Endodermal cell (in vitro differentiated cells): Measurements from ENCODE around the gene SLC9A5. TPM values are rescaled to one million over a fixed set of nuclear protein-coding genes. Genes with fewer than 3 reads are reported as not detected.

ENCODE experiments used
- DNase-seq: peaks from one replicate; pipeline ENCODE4 v3.0.0-alpha.2; 2017
- H3K27ac ChIP-seq: 2 replicates; pipeline ENCODE4 v1.5.1; 2013; ENCODE audit warnings: mild to moderate bottlenecking, low read depth, low read length, moderate library complexity
- H3K27me3 ChIP-seq: 2 replicates; pipeline ENCODE4 v1.6.1; 2013; ENCODE audit warnings: mild to moderate bottlenecking, low read length, moderate library complexity; ENCODE audit not compliant: insufficient read depth, control insufficient read depth, poor library complexity, severe bottlenecking
- H3K36me3 ChIP-seq: 2 replicates; pipeline ENCODE4 v1.7.0; 2013; ENCODE audit warnings: mild to moderate bottlenecking, low read length, moderate library complexity; ENCODE audit not compliant: control insufficient read depth, insufficient read depth
- H3K4me1 ChIP-seq: one replicate; pipeline ENCODE4 v1.7.0; 2013; ENCODE audit warnings: low read length; ENCODE audit not compliant: control insufficient read depth, insufficient read depth
- H3K4me3 ChIP-seq: 2 replicates; pipeline ENCODE4 v1.5.1; 2013; ENCODE audit warnings: mild to moderate bottlenecking, low read length, moderate library complexity
- H3K9ac ChIP-seq: 2 replicates; pipeline ENCODE4 v1.6.1; 2013; ENCODE audit warnings: mild to moderate bottlenecking, low read length, moderate library complexity; ENCODE audit not compliant: poor library complexity, severe bottlenecking; ENCODE audit errors: extremely low read depth
- H3K9me3 ChIP-seq: 2 replicates; pipeline ENCODE4 v1.6.1; 2013; ENCODE audit warnings: mild to moderate bottlenecking, low read length, moderate library complexity; ENCODE audit not compliant: control insufficient read depth
- H3K27ac Mint-ChIP-seq: 2 replicates; pipeline ENCODE4 v1.8.0; 2020; ENCODE audit warnings: mixed read lengths
- H3K27me3 Mint-ChIP-seq: 2 replicates; pipeline ENCODE4 v1.8.0; 2021; ENCODE audit warnings: mild to moderate bottlenecking, mixed read lengths; ENCODE audit not compliant: insufficient read depth
- H3K36me3 Mint-ChIP-seq: 2 replicates; pipeline ENCODE4 v1.8.0; 2020; ENCODE audit warnings: low read depth, mixed read lengths
- H3K4me1 Mint-ChIP-seq: 2 replicates; pipeline ENCODE4 v1.8.0; 2020; ENCODE audit warnings: mixed read lengths
- H3K4me3 Mint-ChIP-seq: 2 replicates; pipeline ENCODE4 v1.8.0; 2020; ENCODE audit warnings: mild to moderate bottlenecking, moderate library complexity, mixed read lengths
- H3K9me3 Mint-ChIP-seq: 2 replicates; pipeline ENCODE4 v1.8.0; 2020; ENCODE audit warnings: mild to moderate bottlenecking, mixed read lengths
- WGBS, 2 experiments: methylation state at CpG; one replicate each; pipeline versions ENCODE4 v1.1.5 to v1.1.7; 2013; ENCODE audit warnings: missing lambda C conversion rate in 2 of 2, mixed read lengths in 1 of 2; ENCODE audit not compliant: insufficient coverage in 1 of 2, insufficient read length in 1 of 2; 5-methylcytosine and 5-hydroxymethylcytosine counted together
- total RNA-seq, 2 donors: library from RNA; stranded (reverse); fragmentation: NEBNext Ultra II Directional in 1 of 2; extraction: Animal tissue kit (Norgen Biotek cat#: 25700) in 1 of 2; gene quantifications; 2 replicates in 1 of 2; 3 replicates in 1 of 2; pipeline ENCODE4 v1.2.1, GENCODE V29; 2021
- TF ChIP-seq, protein P1 (sequence below): fragments of 200-600 bp; sonication (generic); conservative IDR thresholded peaks from 2 replicates; pipeline ENCODE4 v1.5.0; 2021; ENCODE audit warnings: antibody characterized with exemption, mild to moderate bottlenecking

SLC9A5 gene
- total RNA-seq, 2 donors from 2014 or later = 8.9 to 9.0 TPM

DNA sequence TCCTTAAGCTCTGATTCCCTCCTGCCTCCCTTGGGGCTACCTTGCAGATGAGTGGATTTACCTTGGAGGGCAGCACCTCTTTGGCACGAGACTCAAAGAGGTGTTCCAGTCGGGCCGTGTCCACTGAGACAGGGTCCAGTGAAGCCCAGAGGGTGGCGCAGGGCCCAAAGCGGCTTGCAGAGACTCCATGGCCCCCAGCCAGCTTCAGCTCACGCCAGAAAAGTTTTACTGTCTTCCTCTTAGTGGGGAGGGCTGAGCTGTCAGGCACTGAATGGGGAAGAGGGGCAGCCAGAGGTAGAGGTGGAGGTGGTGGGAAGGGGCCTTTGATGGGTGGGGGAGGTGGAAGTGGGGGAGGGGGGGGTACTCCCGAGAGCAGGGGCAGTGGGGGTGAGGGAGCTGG lies 15.2 kb upstream of the SLC9A5 start:
- Mint-ChIP-seq H3K27ac (no peak overlapping the region), H3K27me3 (no peaks in the 10 kb centered on the region), H3K36me3 (peaks cover 77% of the 10 kb centered on the region), H3K4me1 (no peaks in the 10 kb centered on the region), H3K9me3 (no peaks in the 10 kb centered on the region), H3K4me3 (no peak overlapping the region)
- H3K4me3 ChIP-seq = no peak overlapping the region
- no peak overlapping the region for H3K27ac ChIP-seq
- H3K9me3 ChIP-seq = no peaks in the 10 kb centered on the region
- peak; percentile 42 for DNase-seq
- 91 to 95% methylated on average over 4 to 6 of the region's 7 CpGs for WGBS, 2 experiments
- TF ChIP-seq, protein P1, sequence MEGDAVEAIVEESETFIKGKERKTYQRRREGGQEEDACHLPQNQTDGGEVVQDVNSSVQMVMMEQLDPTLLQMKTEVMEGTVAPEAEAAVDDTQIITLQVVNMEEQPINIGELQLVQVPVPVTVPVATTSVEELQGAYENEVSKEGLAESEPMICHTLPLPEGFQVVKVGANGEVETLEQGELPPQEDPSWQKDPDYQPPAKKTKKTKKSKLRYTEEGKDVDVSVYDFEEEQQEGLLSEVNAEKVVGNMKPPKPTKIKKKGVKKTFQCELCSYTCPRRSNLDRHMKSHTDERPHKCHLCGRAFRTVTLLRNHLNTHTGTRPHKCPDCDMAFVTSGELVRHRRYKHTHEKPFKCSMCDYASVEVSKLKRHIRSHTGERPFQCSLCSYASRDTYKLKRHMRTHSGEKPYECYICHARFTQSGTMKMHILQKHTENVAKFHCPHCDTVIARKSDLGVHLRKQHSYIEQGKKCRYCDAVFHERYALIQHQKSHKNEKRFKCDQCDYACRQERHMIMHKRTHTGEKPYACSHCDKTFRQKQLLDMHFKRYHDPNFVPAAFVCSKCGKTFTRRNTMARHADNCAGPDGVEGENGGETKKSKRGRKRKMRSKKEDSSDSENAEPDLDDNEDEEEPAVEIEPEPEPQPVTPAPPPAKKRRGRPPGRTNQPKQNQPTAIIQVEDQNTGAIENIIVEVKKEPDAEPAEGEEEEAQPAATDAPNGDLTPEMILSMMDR = no peak
- H3K9ac ChIP-seq = no peak overlapping the region
- peaks cover 92% of the 10 kb centered on the region for H3K36me3 ChIP-seq
- no peaks in the 10 kb centered on the region for H3K4me1 ChIP-seq
- H3K27me3 ChIP-seq = no peaks in the 10 kb centered on the region

- no peaks in the 10 kb centered on the region for H3K9me3 Mint-ChIP-seq
Measured at GRCh38 chr16:67234180-67234597, 14.6 kb upstream of the SLC9A5 start.

DNA sequence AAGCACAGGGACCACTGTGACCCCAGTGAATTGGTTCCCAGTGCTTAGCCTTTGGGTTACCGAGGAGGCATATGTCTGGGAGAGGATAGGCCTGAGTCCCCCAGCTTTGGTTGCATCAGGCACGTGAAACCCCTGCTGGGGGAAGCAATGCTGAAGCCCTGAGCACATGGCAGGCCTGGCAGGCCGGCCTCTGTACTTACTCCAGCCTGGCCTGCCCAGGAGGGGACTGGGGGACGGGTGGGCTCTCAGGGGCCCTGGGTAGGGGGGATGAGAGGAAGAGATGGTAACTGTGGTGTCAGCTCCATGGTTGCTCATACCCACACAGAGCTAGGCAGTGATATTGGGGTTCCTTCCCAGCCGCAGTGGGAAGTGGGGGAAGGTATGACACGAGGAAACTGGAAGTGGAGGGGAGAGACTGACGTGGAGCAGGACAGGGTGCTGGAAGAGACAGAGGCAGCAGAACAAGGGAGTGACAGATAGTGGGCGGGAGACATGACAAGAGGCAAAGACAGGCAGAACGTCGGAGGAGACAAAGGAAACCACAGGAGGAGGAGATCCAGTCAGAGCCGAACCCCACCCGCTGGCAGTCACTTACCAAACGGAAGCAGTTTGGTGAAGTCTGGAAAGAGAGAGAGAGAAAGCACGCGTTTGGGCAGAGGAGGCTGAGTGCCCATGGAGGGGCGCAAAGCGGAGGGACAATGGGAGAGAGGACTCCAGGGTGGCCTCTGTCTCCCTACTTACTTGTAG lies 12.8 kb upstream of the SLC9A5 start:
- no peak overlapping the region for H3K4me3 Mint-ChIP-seq
- no peaks in the 10 kb centered on the region for H3K9me3 Mint-ChIP-seq
- H3K4me1 Mint-ChIP-seq = no peaks in the 10 kb centered on the region
- WGBS, 2 experiments = 78 to 92% methylated on average over 11 to 17 of the region's 17 CpGs
- TF ChIP-seq, protein P1 = no peak
- H3K27me3 Mint-ChIP-seq = no peaks in the 10 kb centered on the region
- H3K4me1 ChIP-seq = no peaks in the 10 kb centered on the region
- H3K27ac Mint-ChIP-seq = peak overlapping the region; percentile 32
- no peak overlapping the region for H3K9ac ChIP-seq
- peaks cover 90% of the 10 kb centered on the region for H3K36me3 ChIP-seq
- H3K27me3 ChIP-seq = no peaks in the 10 kb centered on the region
- H3K4me3 ChIP-seq = no peak overlapping the region
- peak; percentile 33 for DNase-seq
- H3K36me3 Mint-ChIP-seq = peaks cover 64% of the 10 kb centered on the region
- no peaks in the 10 kb centered on the region for H3K9me3 ChIP-seq
- no peak overlapping the region for H3K27ac ChIP-seq

More at GRCh38 chr16:67234180-67234597, 14.6 kb upstream of the SLC9A5 start:
- TF ChIP-seq, protein P1 = no peak
- no peaks in the 10 kb centered on the region for H3K4me1 Mint-ChIP-seq
- Histone ChIP-seq H3K27ac (no peak overlapping the region), H3K36me3 (peaks cover 92% of the 10 kb centered on the region), H3K27me3 (no peaks in the 10 kb centered on the region), H3K4me3 (no peak overlapping the region), H3K9me3 (no peaks in the 10 kb centered on the region), H3K4me1 (no peaks in the 10 kb centered on the region), H3K9ac (no peak overlapping the region)
- WGBS, 2 experiments = 91 to 96% methylated on average over 5 to 10 of the region's 10 CpGs
- no peaks in the 10 kb centered on the region for H3K27me3 Mint-ChIP-seq
- DNase-seq = peak; percentile 42
- no peak overlapping the region for H3K27ac Mint-ChIP-seq
- peaks cover 76% of the 10 kb centered on the region for H3K36me3 Mint-ChIP-seq
- no peak overlapping the region for H3K4me3 Mint-ChIP-seq
